ENCODE measurements around the gene TNFRSF18. TPM values are rescaled to one million over a fixed set of nuclear protein-coding genes. Genes with fewer than 3 reads are reported as not detected.

The TNFRSF18 gene
- total RNA-seq, result 1 to 10 TPM in 1 of 4 donors, under 1 TPM in 1, not detected in 2; 0.44 to 2.6 TPM

- TF ChIP-seq CTCF (IDR thresholded peaks at IDR 0.05; ENCODE audit: low read depth), result no peak
Measured at GRCh38 chr1:1206376-1206965, at the start of gene TNFRSF18. TSS of gene TNFRSF18 (minus strand) at chr1:1206592. CDS start at chr1:1206571, 21 bp downstream.

GRCh38 chr1:1255611-1256010, 49.2 kb upstream of the TNFRSF18 start:
- TF ChIP-seq CTCF (IDR thresholded peaks at IDR 0.05; ENCODE audit: low read depth), result no peak

- TF ChIP-seq CTCF (IDR thresholded peaks at IDR 0.05; ENCODE audit: low read depth), result no peak
Measured at GRCh38 chr1:1255078-1255477, 48.7 kb upstream of the TNFRSF18 start.

GRCh38 chr1:1254667-1254998, 48.2 kb upstream of the TNFRSF18 start:
- no peak for TF ChIP-seq CTCF (IDR thresholded peaks at IDR 0.05; ENCODE audit: low read depth)

GRCh38 chr1:1253972-1254666, 47.7 kb upstream of the TNFRSF18 start:
- TF ChIP-seq CTCF (IDR thresholded peaks at IDR 0.05; ENCODE audit: low read depth), result no peak

GRCh38 chr1:1253314-1253713, 46.9 kb upstream of the TNFRSF18 start:
- no peak for TF ChIP-seq CTCF (IDR thresholded peaks at IDR 0.05; ENCODE audit: low read depth)

- no peak for TF ChIP-seq CTCF (IDR thresholded peaks at IDR 0.05; ENCODE audit: low read depth)
Measured at GRCh38 chr1:1250786-1251284, 44.4 kb upstream of the TNFRSF18 start.

Data from subcutaneous adipose tissue (tissue), 4 donors.